ENCODE results near the gene GPC6. TPM values are rescaled to one million over a fixed set of nuclear protein-coding genes. Genes with fewer than 3 reads are reported as not detected.

The GPC6 gene
- total RNA-seq, 1 donor from 2014 or later, result 63.0 TPM

GRCh38 chr13:93264876-93265275 lies 38.3 kb downstream of the GPC6 start:
- Histone ChIP-seq H3K27me3 (ENCODE audit: insufficient read depth, low read length) (no peaks in the 10 kb centered on the region), H3K27ac (ENCODE audit: low read depth, low read length) (no peak overlapping the region), H4K20me1 (ENCODE audit: insufficient read depth, low read length) (peaks cover 4% of the 10 kb centered on the region), H3K36me3 (ENCODE audit: insufficient read depth, low read length) (no peaks in the 10 kb centered on the region), H3K79me2 (ENCODE audit: insufficient read depth, low read length) (peaks cover 23% of the 10 kb centered on the region), H3K9me3 (ENCODE audit: insufficient read depth, low read depth, low read length) (no peaks in the 10 kb centered on the region), H3K4me3 (ENCODE audit: insufficient read depth, low read depth, low read length) (no peak overlapping the region), H3K4me2 (ENCODE audit: low read length) (no peak overlapping the region), H2AFZ (ENCODE audit: low read depth, low read length) (no peak overlapping the region), H3K4me1 (ENCODE audit: insufficient read depth, low read length) (peaks cover 25% of the 10 kb centered on the region), H3K9ac (ENCODE audit: low read length) (no peak overlapping the region)
- Mint-ChIP-seq H3K36me3 (ENCODE audit: low read depth, unreplicated experiment) (peaks cover 2% of the 10 kb centered on the region), H3K9me3 (ENCODE audit: unreplicated experiment) (no peaks in the 10 kb centered on the region), H3K27ac (ENCODE audit: unreplicated experiment) (no peak overlapping the region), H3K4me3 (ENCODE audit: unreplicated experiment) (no peak overlapping the region), H3K4me1 (ENCODE audit: low read depth, unreplicated experiment) (peaks cover 34% of the 10 kb centered on the region), H3K27me3 (ENCODE audit: low read depth, unreplicated experiment) (no peaks in the 10 kb centered on the region)
- no peak for FAIRE-seq
- TF ChIP-seq EZH2 (IDR thresholded peaks at IDR 0.05; ENCODE audit: insufficient read depth, low read length) (no peak), CTCF (IDR thresholded peaks at IDR 0.05; ENCODE audit: insufficient read depth, low read depth, low read length) (no peak)
- DNase-seq (ENCODE audit: low read depth), result no peak

- TF ChIP-seq EZH2 (IDR thresholded peaks at IDR 0.05; ENCODE audit: insufficient read depth, low read length) (no peak), CTCF (IDR thresholded peaks at IDR 0.05; ENCODE audit: insufficient read depth, low read depth, low read length) (no peak)
- Histone ChIP-seq H3K4me2 (ENCODE audit: low read length) (no peak overlapping the region), H3K79me2 (ENCODE audit: insufficient read depth, low read length) (peaks cover 23% of the 10 kb centered on the region), H2AFZ (ENCODE audit: low read depth, low read length) (no peak overlapping the region), H4K20me1 (ENCODE audit: insufficient read depth, low read length) (peaks cover 4% of the 10 kb centered on the region), H3K9me3 (ENCODE audit: insufficient read depth, low read depth, low read length) (no peaks in the 10 kb centered on the region), H3K9ac (ENCODE audit: low read length) (no peak overlapping the region), H3K4me1 (ENCODE audit: insufficient read depth, low read length) (peaks cover 25% of the 10 kb centered on the region), H3K27me3 (ENCODE audit: insufficient read depth, low read length) (no peaks in the 10 kb centered on the region), H3K4me3 (ENCODE audit: insufficient read depth, low read depth, low read length) (no peak overlapping the region), H3K27ac (ENCODE audit: low read depth, low read length) (no peak overlapping the region), H3K36me3 (ENCODE audit: insufficient read depth, low read length) (no peaks in the 10 kb centered on the region)
- Mint-ChIP-seq H3K27ac (ENCODE audit: unreplicated experiment) (no peak overlapping the region), H3K4me3 (ENCODE audit: unreplicated experiment) (no peak overlapping the region), H3K4me1 (ENCODE audit: low read depth, unreplicated experiment) (peaks cover 32% of the 10 kb centered on the region), H3K9me3 (ENCODE audit: unreplicated experiment) (no peaks in the 10 kb centered on the region), H3K36me3 (ENCODE audit: low read depth, unreplicated experiment) (peaks cover 2% of the 10 kb centered on the region), H3K27me3 (ENCODE audit: low read depth, unreplicated experiment) (no peaks in the 10 kb centered on the region)
- no peak for DNase-seq (ENCODE audit: low read depth)
- FAIRE-seq, result no peak
Measured at GRCh38 chr13:93265800-93266199, 39.2 kb downstream of the GPC6 start.

GRCh38 chr13:93266681-93267080 lies 40.1 kb downstream of the GPC6 start:
- no peaks in the 10 kb centered on the region for H3K36me3 ChIP-seq (ENCODE audit: insufficient read depth, low read length)
- H3K4me1 ChIP-seq (ENCODE audit: insufficient read depth, low read length), result peaks cover 16% of the 10 kb centered on the region
- FAIRE-seq (no peak), DNase-seq (ENCODE audit: low read depth) (no peak)
- H3K4me2 ChIP-seq (ENCODE audit: low read length), result no peak overlapping the region
- no peaks in the 10 kb centered on the region for H3K27me3 ChIP-seq (ENCODE audit: insufficient read depth, low read length)
- Mint-ChIP-seq H3K4me3 (ENCODE audit: unreplicated experiment) (no peak overlapping the region), H3K4me1 (ENCODE audit: low read depth, unreplicated experiment) (peaks cover 31% of the 10 kb centered on the region), H3K27me3 (ENCODE audit: low read depth, unreplicated experiment) (no peaks in the 10 kb centered on the region), H3K36me3 (ENCODE audit: low read depth, unreplicated experiment) (peaks cover 2% of the 10 kb centered on the region), H3K9me3 (ENCODE audit: unreplicated experiment) (no peaks in the 10 kb centered on the region), H3K27ac (ENCODE audit: unreplicated experiment) (no peak overlapping the region)
- peaks cover 23% of the 10 kb centered on the region for H3K79me2 ChIP-seq (ENCODE audit: insufficient read depth, low read length)
- H4K20me1 ChIP-seq (ENCODE audit: insufficient read depth, low read length), result peaks cover 4% of the 10 kb centered on the region
- H2AFZ ChIP-seq (ENCODE audit: low read depth, low read length), result no peak overlapping the region
- no peak overlapping the region for H3K4me3 ChIP-seq (ENCODE audit: insufficient read depth, low read depth, low read length)
- no peaks in the 10 kb centered on the region for H3K9me3 ChIP-seq (ENCODE audit: insufficient read depth, low read depth, low read length)
- H3K9ac ChIP-seq (ENCODE audit: low read length), result no peak overlapping the region
- no peak overlapping the region for H3K27ac ChIP-seq (ENCODE audit: low read depth, low read length)
- TF ChIP-seq EZH2 (IDR thresholded peaks at IDR 0.05; ENCODE audit: insufficient read depth, low read length), result no peak
- TF ChIP-seq CTCF (IDR thresholded peaks at IDR 0.05; ENCODE audit: insufficient read depth, low read depth, low read length), result no peak

Measured in astrocyte (in vitro differentiated cells and primary cell).